Medulla oblongata (tissue), 1 donor: ENCODE measurements around the gene BCL7C.
A peak's percentile ranks its signal among the peaks of the same experiment; 100 is the strongest.
"Not testable (repeated sequence)": the region's sequence is repeated elsewhere in the genome, so short reads cannot be mapped to it uniquely, and the experiment has no call there.

Experiments
- DNase-seq: peaks from one replicate; pipeline ENCODE4 v3.0.0-alpha.2; 2015; ENCODE audit errors: extremely low spot score

Gene BCL7C

GRCh38 chr16:30893744-30894539 lies at the start of gene BCL7C:
Gene BCL7C (minus strand): TSS chr16:30894077. CDS start chr16:30893944, 133 bp downstream.
- peak; percentile 88 for DNase-seq

- no peak for DNase-seq
Measured at GRCh38 chr16:30942426-30942806, 48.5 kb upstream of the BCL7C start.

GRCh38 chr16:30941600-30942425 lies 47.9 kb upstream of the BCL7C start:
- DNase-seq: peak; percentile 63

- not testable (repeated sequence) for DNase-seq
Measured at GRCh38 chr16:30939571-30939970, 45.7 kb upstream of the BCL7C start.

GRCh38 chr16:30937692-30938091 lies 43.8 kb upstream of the BCL7C start:
- no peak for DNase-seq

- DNase-seq: no peak
Measured at GRCh38 chr16:30934827-30935557, 41.1 kb upstream of the BCL7C start.

- DNase-seq: no peak
Measured at GRCh38 chr16:30931068-30931650, 37.3 kb upstream of the BCL7C start.

GRCh38 chr16:30930160-30930571 lies 36.3 kb upstream of the BCL7C start:
- DNase-seq: no peak

- no peak for DNase-seq
Measured at GRCh38 chr16:30929167-30929566, 35.3 kb upstream of the BCL7C start.

- DNase-seq: no peak
Measured at GRCh38 chr16:30928390-30928789, 34.5 kb upstream of the BCL7C start.

- peak; percentile 70 for DNase-seq
Measured at GRCh38 chr16:30927789-30928378, 34.0 kb upstream of the BCL7C start.

GRCh38 chr16:30926937-30927788 lies 33.3 kb upstream of the BCL7C start:
- DNase-seq: no peak

- DNase-seq: no peak
Measured at GRCh38 chr16:30925995-30926811, 32.3 kb upstream of the BCL7C start.

GRCh38 chr16:30925632-30925987 lies 31.7 kb upstream of the BCL7C start:
- no peak for DNase-seq

- DNase-seq: no peak
Measured at GRCh38 chr16:30924913-30925631, 31.2 kb upstream of the BCL7C start.

GRCh38 chr16:30924076-30924912 lies 30.4 kb upstream of the BCL7C start:
- no peak for DNase-seq

- DNase-seq: no peak
Measured at GRCh38 chr16:30923554-30924075, 29.7 kb upstream of the BCL7C start, which contains the start of gene FBXL19. Gene FBXL19 (plus strand): TSS chr16:30923572. CDS start chr16:30925755, 2,183 bp downstream.
